DMS53 (cell line): ENCODE data around the gene ADRA2B.
"Not testable (repeated sequence)": the region's sequence is repeated elsewhere in the genome, so short reads cannot be mapped to it uniquely, and the experiment has no call there.

Experiments used
- DNase-seq: peaks from one replicate; lab custom pipeline; 2025; lab: John Stamatoyannopoulos, UW

The ADRA2B gene

DNA sequence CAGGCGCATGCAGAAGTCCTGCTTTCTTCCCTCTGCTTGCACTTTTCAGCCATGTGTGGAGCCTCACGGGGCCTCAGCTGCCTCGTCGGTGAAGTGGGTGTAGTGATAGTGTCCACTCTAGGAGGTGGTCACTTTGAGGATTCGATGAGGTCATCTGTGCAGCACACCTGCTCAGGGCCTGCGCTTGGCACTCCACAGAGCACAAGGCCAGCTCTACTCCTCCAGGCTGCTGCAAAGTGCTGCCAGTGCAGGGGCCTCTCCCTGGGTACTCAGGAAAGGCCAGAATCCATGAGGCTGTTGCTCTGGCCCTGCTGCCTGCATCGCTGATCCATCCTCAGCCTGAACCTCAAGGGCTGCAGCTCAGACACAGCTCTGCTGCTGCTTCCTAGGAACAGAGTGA is 49.9 kb downstream of the ADRA2B start:
- DNase-seq, result not testable (repeated sequence)

DNA sequence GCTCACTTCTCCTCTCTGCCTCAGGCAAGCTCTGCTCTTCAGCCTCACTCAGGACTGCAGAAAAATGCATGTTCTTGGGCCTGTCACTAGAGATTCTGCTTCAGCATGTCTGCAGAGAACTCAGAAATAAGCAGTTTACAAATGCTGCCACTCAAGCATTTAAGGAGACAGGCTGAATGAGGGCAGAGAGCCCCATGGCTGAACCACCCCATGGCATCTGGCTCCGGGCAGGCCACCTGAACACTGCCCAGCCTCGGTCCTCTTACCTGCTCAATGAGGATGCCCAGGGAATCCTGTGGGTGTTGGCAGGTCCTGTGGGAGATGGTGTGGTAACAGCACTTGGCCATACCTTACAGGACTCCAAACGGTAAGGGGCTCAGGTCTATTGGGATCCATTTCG is 50.4 kb downstream of the ADRA2B start:
- DNase-seq, result not testable (repeated sequence)

DNA sequence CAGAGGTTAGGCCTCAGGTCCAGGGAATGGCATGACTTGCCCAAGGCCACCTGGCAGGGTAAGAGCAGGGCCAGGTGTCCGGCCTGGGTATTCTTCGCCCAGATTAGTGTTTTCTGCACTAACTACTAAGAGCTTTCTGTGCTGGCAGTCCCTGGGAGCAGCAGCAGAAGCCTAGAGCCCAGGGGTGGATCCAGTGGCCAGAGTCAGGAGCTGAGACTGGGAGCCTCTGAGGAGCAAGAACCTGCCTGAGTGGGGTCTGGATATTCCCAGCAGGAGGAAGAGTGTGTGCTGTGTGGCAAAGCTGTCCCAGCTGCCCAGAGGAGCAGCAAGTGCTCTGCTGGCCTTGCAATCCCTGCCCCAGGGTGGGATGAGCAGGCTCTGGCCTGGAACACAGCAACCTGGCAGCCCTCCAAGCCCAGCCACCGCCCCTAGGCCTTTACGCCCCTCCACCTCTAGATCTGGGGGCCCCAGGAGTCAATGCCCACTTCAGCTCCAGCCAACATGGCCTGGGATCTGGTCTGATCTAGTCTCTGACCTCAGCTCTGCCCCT is 50.9 kb downstream of the ADRA2B start:
- DNase-seq, result no peak

DNA sequence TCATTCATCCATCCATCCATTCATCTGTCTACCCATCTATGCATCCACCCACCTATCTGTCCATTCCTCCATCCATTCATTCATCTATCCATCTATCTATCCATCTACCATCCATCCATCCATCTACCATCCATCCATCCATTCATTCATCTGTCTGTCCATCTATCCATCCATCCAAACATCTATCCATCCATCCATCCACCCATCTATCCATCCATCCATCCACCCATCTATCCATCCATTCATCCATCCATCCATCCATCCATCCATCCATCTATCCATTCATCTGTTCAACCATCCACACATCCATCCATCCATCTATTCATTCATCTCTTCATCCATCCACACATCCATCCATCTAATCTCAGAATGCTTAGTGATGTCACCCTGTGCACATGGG is 51.6 kb downstream of the ADRA2B start:
- not testable (repeated sequence) for DNase-seq

DNA sequence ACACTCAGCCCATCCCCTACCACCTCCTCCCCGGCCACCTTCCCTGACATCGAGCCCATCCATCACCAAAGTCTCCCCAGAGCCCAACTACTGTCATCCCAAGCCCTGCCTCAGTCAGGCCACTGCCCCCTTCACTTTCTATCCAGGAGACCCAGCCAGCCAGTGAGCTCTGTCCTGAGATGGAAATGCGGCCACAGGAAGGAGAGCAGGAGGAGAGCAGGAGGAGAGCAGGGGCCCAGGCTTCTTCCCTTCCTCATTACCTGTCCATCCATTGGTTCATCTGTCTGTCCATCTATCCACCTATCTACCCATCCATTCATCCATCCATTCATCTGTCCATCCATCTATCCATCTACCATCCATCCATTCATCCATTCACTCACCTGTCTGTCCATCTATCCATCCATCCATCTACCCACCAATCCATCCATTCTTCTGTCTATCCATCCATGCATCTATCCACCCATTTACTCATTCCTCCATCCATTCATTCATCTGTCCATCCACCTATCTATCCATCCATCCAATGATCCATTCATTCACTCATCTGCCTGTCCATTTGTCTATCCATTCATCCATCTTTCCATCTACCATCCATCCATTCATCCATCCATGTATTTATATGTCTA is 52.2 kb downstream of the ADRA2B start:
- not testable (repeated sequence) for DNase-seq

DNA sequence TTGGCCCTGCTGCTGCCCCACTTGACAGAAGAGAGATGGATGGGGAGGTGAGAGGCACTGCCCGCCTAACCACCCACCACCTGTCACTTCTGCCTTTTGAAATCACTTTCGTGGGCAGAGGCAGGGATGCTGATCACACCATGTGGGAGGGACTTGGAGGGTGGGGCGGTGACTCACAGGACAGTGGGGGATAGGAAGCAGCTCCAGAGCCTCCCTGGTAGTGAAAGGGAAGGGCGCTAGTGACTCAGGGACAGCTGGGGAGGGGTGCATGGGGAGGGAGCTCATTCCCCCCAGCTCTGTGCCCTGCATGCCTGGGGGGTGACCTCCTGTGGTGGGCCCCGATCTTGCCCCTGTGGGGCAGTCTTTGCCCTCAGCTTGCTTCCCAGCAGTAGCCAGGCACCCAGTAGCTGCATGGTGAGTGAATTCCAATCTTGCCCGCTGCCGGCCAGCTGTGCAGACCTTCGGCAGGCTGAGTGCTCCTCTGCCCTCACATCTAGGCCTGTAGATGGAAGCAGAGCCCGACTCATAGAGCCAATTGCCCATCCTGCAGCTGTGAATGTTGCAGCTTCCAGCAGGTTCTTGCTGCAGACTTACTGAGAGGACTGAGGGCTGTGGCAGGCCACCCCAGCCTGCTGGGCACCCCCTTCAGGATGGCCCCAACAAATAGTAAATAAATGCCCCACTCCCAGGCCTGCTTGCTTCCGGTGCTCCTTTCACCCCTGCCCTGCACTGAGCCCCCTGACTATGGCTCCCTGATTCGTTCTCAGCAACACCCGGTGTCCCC is 53.1 kb downstream of the ADRA2B start:
- not testable (repeated sequence) for DNase-seq
